HG02610 (cell line): Measurements from ENCODE around the gene PHACTR2.

Experiments
- ATAC-seq: cut with Tn5 transposase; IDR thresholded peaks from one replicate; pipeline ENCODE4 v1.9.1; 2021; ENCODE audit warnings: mild to moderate bottlenecking, moderate library complexity; ENCODE audit not compliant: unreplicated experiment

PHACTR2 gene

DNA sequence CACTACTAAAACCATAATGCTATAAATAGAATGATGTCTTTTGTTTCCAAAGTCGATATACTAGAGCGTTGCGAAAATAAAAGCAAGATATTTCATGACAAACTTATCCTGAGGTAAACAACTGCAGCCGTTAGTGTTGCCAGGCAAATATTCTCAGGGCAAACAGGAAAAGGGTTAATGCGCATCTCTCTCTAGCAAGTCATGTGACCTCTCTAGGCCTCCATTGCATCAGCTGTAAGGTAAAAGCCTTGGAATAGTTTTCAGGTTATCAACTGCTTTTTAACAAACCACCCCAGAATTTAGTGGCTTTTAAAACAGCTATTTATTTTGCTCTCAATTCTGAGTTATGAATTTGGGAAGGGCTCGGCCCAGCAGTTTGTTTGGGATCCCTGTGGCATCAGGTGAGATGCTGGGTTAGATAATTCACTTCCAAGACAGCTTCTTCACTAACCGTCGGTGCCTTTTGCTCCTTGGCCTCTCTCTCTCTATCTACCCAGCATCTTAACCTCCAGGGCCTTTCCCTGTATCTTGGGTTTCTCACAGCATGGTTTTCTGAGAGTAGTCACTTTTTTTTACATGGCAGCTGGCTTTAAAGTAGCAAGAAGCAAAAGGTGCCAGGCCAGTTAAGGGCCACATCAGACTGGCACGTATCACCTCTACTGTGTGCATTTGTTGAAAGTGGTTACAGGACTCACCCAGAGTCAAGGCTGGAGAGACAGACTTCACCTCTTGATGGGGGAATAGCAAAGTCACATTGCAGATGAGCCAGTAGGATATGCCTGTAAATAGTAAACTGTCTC is 126.2 kb downstream of the PHACTR2 start:
- no peak for ATAC-seq

GRCh38 chr6:143804835-143805239 is 127.1 kb downstream of the PHACTR2 start:
- no peak for ATAC-seq

DNA sequence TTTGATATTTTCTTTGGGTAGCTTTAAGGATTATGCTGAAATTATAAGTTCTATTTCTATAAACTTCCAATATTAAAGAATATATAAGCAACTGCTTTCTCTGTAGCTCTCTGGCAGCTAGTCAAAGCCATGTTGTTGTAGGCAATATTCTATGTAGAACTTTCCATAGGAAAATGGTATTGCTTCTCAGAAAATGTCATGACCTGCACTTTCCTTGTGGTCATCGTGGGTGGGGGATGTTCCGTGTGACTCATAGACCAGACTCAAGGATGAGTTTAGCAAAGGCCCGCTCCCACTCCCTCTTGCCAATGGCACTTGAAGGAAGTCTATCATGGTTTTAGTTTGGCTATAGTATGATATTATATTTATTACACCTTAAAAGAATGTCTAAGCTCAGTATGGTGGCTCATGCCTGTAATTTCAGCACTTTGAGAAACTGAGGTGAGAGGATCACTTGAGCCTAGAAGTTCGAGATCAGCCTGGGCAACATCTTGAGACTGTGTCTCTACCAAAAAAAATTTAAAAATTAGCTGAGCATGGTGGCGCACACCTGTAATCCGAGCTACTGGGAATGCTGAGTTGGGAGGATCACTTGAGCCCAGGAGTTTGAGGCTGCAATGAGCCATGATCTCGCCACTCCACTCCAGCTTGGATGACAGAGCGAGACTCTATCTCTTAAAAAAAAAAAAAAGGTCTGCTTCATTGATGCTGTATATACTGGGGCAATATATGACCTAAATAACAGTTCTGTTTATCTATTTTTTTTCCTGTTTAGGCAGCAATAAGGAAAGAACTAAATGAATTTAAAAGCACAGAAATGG is 128.7 kb downstream of the PHACTR2 start:
- no peak for ATAC-seq

DNA sequence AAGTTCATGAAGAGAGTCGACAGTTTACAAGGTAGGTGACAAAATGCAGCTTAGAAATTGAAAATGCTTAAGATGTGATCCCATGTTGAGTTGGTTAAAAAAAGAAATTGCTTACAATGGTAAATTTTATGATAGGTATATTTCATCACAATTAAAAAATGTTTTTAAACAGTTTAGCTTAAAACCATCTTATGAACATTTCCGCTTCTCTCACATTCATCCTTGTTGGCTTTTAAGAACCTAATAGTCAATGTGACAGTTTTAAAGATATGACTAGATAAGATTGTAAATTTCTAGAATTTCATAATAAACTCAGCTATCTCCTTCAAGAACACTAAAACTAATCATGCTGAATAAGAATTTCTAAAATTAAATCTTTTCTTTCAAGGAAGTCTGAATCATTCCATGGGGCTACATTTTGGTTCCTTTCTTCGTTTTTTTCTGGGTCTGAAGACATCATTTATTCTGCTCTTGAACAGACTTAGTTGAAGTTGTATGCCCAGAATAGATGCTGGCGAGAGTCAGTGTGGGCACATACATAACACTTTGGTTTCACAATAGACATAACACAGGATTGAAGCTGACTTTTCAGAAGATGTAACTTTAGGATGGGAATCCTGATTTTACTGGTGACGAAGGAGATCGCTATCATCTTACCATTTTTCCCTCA is 129.5 kb downstream of the PHACTR2 start:
- ATAC-seq = no peak

- ATAC-seq = no peak
These were observed 133.0 kb downstream of the PHACTR2 start for GRCh38 chr6:143810745-143811144.

- ATAC-seq = no peak
These were observed 133.9 kb downstream of the PHACTR2 start for GRCh38 chr6:143811501-143812157.

DNA sequence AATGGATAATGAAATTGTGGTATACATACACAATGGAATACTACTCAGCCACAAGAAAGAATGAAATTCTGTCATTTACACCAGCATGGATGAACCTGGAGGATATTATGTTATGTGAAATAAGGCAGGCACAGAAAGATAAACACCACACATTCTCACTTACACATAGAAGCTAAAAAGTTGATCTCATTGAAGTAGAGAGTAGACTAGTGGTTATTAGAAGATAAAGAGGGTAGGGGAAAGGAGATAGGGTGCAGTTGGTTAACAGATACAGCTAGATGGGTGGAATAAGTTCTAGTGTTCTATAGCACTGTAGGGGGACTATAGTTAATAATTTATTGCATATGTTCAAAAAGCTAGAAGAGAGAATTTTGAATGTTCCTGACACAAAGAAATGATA is 139.9 kb downstream of the PHACTR2 start:
- no peak for ATAC-seq

DNA sequence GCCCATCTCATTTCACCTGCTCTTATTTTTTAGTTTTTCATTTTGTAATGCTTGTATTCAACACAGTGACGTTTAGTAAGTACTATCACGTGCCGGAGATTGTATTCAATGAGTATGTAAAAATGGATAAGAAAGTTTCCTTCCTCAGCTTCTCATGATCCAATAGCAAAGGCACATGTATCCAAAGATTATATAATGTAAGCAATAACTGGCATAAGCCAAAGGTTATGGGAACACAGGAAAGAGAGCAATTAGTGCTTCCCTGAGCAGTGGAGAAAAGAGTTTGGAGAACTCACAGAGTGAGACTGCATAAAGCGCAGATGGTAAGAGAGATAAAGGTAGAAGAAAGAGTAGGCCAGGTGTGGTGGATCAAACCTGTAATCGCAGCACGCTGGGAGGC is 143.6 kb downstream of the PHACTR2 start:
- no peak for ATAC-seq

GRCh38 chr6:143822584-143823024 is 144.8 kb downstream of the PHACTR2 start:
- no peak for ATAC-seq

DNA sequence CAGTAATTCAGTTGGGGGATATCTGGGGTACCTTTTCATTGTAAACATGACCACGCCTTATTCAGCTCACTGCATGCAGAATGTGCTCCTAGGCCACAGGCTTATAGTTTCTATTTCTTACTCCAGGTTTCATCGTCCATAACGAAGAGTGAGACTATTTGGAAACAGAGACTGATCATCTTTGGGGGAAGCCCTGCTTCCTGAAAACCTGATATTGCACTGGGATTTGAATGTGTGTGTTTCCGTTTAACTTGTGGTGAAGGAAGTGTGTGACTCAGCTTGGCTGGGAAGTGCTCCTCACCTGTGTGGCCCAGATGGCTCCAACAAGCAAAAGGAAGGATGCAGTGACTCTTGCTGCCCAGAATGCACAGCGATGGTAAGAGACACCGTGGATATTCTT is 145.8 kb downstream of the PHACTR2 start:
- ATAC-seq = no peak

DNA sequence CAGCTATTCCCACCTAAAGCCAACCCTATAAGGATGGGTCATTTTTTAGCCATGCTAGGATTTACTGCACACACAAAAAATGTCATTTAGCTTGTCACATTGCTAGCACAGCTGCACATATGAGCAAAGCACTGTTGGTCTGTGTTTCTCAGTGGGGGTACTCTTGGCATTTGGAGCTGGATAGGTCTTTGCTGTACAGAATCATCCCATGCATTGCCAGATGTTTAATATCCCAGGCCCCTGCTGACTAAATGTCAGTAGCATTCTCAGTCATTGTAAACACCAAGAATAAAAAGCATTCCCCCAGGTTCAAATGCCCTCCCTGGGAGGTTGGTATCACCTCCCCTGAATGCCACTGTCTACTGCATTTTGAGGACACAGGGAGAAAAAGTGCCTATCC is 150.8 kb downstream of the PHACTR2 start:
- ATAC-seq = no peak

DNA sequence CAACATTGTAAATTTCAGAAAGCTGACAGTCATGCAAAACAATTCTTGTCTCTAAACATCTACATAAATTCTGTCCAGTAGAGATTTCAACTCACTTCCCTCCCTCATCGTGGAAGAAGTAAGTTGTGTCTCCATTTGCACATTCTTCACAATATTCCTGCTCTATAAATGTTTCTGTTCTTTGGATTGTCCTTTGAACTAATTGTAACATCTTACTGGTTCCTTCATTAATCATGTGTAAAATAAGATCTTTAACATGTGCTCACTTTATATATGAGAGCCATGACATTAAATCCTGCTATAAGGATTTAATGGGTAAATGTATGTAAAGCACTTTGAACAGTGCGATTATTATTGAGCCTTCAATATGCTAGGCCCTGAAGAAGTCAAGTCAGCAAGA is 158.4 kb downstream of the PHACTR2 start:
- ATAC-seq = no peak

DNA sequence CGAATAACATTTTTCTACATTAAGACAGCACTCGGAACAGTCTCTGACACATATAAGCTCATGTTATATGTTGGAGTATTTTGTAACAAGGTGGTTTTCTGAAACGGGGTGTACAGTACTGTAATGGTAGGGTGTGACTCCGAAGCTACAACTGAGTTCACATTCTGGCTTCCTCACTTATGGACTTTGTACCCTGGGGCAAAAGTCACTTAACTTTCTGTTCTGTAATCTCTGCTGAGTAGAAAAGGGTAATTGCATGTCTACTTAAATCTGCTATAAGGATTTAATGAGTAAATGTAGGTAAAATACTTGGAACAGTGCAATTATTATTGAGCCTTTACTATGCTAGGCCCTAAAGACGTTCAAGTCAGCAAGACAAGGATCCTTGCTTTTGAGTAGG is 160.6 kb downstream of the PHACTR2 start:
- ATAC-seq = no peak

DNA sequence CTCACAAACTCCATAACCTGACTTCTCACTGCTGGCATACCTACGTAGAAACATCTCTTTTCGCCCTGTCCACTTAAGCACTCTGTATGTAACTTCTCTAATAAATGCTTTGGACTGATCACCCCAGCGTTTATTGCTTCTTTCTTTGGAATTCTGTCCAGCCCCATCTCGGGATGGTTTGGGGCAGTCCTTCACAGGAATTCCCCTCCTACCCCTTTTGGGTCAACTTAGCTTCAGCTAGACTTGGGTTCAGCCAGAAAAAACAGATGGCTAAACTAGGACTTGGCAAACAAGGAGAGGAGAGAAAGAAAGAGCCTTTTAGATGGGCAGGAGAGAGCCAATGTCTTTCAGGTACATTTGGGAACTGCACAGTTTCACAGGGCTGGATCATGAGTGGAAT is 161.4 kb downstream of the PHACTR2 start:
- no peak for ATAC-seq

GRCh38 chr6:143840595-143841265 is 163.0 kb downstream of the PHACTR2 start:
- ATAC-seq = no peak

GRCh38 chr6:143842461-143842901 is 164.7 kb downstream of the PHACTR2 start:
- ATAC-seq = no peak

GRCh38 chr6:143842902-143843676 is 165.3 kb downstream of the PHACTR2 start, which contains the start of gene LTV1:
TSS of gene LTV1 (plus strand) at chr6:143843338. CDS start at chr6:143843478, 140 bp downstream.
- peak; percentile 100 for ATAC-seq

DNA sequence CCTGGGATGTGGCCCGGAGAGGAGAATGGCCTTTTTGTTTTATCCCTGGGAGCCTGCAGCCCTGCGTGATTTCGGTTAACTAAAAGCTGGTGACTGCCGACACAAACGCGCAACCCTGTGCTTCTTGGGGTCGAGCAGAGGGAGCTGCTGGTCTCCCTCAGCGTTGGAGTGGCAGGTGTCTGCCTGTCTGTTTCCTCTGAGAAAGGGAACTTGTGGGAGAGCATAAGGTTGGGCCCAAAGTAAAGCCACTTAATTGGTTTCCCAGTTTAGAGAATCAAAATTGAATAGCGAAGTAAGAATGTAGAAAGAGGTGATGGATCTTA is 165.9 kb downstream of the PHACTR2 start:
- peak; percentile 10 for ATAC-seq

DNA sequence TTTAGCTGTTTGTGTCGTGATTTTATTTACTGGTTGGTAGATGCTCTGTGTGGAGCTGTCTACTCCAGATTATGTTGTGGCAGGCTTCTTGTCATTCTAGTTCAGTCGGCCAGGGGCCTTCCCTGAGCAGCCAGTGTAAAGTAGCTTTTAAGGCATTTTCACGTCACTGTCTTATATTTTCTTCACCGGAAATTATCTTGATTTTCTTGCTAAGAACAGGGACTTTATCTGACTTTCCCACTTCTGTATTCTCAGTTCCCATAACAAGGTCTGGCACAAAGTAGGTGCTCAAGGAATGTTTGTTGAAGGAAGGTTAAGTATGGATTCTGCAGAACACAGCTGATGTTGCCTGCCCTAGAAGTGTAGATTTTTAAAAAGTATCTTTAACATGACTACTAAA is 166.2 kb downstream of the PHACTR2 start:
- ATAC-seq = no peak

- ATAC-seq = no peak
These were observed 167.3 kb downstream of the PHACTR2 start for GRCh38 chr6:143845033-143845432.
